GM13977 (cell line): ENCODE results near the gene DMXL1.

Experiments
- DNase-seq: peaks from one replicate; pipeline ENCODE4 v3.0.0; 2012; ENCODE audit warnings: low spot score
- in situ Hi-C: fragments of 300-500 bp; cut with MboI; formaldehyde crosslinking; loops from one replicate; pipeline ENCODE4 v1.12.0; 2022; ENCODE audit warnings: low sequenced_read_pairs, low pct_unique_long_range_greater_than_20kb, mixed read lengths, inconsistent platforms; ENCODE audit not compliant: unreplicated experiment
- TF ChIP-seq, protein P1 (sequence below): IDR thresholded peaks from 2 replicates; pipeline ENCODE4 v1.5.1; 2012; ENCODE audit warnings: mild to moderate bottlenecking, control low read depth; ENCODE audit not compliant: insufficient read depth; ENCODE audit errors: extremely low read depth, missing control alignments

Gene DMXL1

DNA sequence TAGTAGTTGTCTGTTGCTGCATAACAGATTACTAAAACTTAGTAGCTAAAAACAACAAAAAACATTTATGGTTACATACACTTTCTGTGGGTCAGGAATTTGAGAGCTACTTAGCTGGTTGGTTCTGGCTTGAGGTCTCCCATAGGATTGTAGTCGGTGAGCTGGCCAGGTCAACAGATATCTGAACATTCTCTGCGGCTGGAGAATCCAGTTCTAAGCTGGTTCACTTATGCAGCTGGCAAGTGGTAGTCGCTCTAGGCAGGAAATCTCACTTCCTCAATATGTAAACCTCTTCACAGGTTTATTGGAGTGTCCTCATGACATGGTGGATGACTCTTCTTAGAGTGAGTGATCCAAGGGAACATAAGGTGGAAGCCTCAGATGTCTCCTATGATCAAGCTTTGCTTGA is 219.3 kb downstream of the DMXL1 start:
- TF ChIP-seq, protein P1, sequence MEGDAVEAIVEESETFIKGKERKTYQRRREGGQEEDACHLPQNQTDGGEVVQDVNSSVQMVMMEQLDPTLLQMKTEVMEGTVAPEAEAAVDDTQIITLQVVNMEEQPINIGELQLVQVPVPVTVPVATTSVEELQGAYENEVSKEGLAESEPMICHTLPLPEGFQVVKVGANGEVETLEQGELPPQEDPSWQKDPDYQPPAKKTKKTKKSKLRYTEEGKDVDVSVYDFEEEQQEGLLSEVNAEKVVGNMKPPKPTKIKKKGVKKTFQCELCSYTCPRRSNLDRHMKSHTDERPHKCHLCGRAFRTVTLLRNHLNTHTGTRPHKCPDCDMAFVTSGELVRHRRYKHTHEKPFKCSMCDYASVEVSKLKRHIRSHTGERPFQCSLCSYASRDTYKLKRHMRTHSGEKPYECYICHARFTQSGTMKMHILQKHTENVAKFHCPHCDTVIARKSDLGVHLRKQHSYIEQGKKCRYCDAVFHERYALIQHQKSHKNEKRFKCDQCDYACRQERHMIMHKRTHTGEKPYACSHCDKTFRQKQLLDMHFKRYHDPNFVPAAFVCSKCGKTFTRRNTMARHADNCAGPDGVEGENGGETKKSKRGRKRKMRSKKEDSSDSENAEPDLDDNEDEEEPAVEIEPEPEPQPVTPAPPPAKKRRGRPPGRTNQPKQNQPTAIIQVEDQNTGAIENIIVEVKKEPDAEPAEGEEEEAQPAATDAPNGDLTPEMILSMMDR = no peak
- DNase-seq = peak; percentile 23
- in situ Hi-C loops = no loop called here

DNA sequence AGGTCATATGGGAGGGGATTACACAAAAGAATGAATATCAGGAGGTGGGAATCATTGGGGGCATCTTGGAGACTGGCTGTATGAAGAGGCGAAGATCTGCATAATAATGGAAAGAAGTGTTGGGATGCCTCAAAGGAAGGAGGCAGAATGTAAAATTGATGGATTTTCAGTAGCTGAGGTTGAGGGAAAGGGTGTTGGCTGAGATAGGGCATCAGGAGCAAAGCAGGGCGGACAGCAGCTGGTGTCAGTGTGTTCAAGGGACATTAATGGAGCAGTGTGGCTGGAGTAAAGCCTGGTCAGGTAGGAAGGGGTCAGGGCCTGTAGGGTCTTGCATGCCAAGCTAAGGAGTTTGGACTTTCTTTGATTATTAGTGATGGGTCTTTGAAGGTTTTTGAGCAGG is 219.7 kb downstream of the DMXL1 start:
- TF ChIP-seq, protein P1 = no peak
- DNase-seq = no peak
- in situ Hi-C loops = no loop called here

DNA sequence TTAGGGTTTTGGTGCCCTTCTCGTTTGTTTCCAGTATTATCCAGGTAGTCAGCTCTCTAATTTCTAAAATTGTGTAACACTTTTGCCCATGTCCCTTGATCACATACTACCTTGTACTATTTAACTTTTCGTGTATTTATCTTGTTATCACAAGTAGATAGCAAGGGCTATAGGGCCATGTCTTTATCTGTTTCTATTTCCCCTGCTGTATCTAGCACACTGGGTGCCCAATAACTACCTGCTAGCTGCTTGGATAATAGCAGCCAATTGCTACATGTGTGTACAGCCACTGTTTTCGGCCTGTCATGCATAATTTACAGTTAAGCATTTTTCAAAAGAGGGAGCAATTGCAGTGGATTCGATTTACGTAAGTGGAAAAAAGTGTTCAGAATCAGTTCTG is 220.2 kb downstream of the DMXL1 start:
- in situ Hi-C loops = no loop called here
- TF ChIP-seq, protein P1 = no peak
- no peak for DNase-seq

DNA sequence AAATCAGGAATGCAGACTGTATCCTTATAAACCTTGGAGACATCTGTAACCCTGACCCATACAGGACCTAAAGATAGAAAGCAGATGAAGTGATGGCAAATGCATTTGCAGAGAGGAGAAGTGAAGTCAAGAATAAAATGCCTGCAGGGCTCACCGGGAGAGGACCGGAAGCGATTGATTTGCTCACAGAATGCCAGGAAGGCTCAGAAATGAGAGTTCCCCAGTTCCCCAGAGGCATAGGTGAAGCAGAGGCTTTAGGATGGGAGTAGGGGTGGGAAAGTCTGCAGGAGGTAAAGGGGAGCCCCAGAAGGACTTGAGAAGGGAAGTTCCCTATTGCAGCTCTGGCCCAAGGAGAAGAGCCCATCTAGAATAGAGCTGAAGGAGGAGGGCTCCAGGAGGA is 221.0 kb downstream of the DMXL1 start:
- DNase-seq = no peak
- TF ChIP-seq, protein P1 = no peak
- in situ Hi-C loops = no loop called here

DNA sequence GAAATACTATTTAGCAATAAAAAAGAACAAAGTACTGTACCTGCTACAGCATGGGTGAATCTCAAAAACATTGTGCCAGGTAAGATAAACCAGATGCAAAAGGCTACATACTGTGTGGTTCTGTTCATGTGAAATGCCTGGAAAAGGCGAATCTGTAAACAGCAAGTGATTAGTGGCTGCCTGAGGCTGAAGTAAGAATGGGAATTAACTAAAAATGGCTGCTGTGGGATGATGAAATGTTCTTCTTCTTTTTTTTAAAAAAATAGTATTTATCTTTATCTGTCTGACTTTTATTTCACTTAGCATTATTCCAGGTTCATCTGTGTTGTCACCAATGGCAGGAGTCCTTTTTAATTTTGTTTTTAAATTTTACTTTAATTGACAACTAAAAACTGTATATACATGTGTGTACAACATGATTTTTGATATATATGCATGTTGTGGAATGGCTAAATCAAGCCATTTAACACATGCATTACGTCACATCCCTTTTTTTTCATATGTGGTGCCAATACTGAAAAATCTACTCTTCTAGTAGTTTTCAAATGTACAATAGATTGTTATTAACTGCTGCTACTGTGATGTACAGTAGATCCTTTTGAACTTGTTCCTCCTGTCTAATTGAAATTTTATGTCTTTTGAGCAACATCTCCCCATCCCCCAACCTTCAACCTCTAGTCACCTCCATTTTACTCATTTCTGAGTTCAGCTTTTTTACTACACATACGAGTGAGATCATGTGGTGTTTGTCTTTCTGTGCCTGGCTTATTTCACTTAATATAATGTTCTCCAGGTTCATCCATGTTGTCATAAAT is 222.0 kb downstream of the DMXL1 start:
- no peak for DNase-seq
- in situ Hi-C loops = no loop called here

DNA sequence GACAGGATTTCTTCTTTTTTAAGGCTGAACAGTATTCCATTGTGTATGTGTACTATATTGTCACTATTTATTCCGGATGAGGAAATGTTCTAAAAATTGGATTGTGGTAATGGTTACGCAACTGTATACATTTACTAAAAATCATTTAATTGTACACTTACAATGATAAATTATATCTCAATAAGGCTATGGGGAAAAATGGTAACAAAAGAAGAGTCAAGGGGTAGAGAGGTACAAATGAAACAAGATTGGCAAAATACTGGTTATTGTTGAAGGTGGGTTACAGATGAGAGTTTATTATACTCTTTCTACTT is 222.6 kb downstream of the DMXL1 start:
- in situ Hi-C loops = no loop called here
- DNase-seq = no peak
- TF ChIP-seq, protein P1 = no peak

More for the DNA sequence above, 222.0 kb downstream of the DMXL1 start:
- TF ChIP-seq, protein P1 = no peak
